ENCODE results near the gene MAP1LC3A.
A peak's percentile ranks its signal among the peaks of the same experiment; 100 is the strongest.
"Not testable (repeated sequence)": the region's sequence is repeated elsewhere in the genome, so short reads cannot be mapped to it uniquely, and the experiment has no call there.

MAP1LC3A gene

GRCh38 chr20:34558320-34559218, at the start of gene MAP1LC3A:
MAP1LC3A (plus strand) TSS chr20:34558718; CDS start chr20:34558869, 151 bp downstream.
- DNase-seq (peak; percentile 93), ATAC-seq (peak; percentile 82)

- DNase-seq (no peak), ATAC-seq (no peak)
Measured at GRCh38 chr20:34510575-34510974, 47.9 kb upstream of the MAP1LC3A start.

GRCh38 chr20:34511891-34512265, 46.6 kb upstream of the MAP1LC3A start:
- DNase-seq = no peak
- ATAC-seq = no peak

- no peak for DNase-seq
- no peak for ATAC-seq
Measured at GRCh38 chr20:34512266-34512954, 46.1 kb upstream of the MAP1LC3A start.

GRCh38 chr20:34512955-34513419, 45.5 kb upstream of the MAP1LC3A start:
- no peak for ATAC-seq
- DNase-seq = no peak

GRCh38 chr20:34514034-34514433, 44.5 kb upstream of the MAP1LC3A start:
- DNase-seq, ATAC-seq: not testable (repeated sequence)

GRCh38 chr20:34514897-34515483, 43.5 kb upstream of the MAP1LC3A start:
- peak; percentile 6 for ATAC-seq
- no peak for DNase-seq

- ATAC-seq = peak; percentile 66
- DNase-seq = peak; percentile 67
Measured at GRCh38 chr20:34515484-34516246, 42.9 kb upstream of the MAP1LC3A start.

GRCh38 chr20:34516247-34517113, 42.0 kb upstream of the MAP1LC3A start, which contains the start of gene DYNLRB1:
DYNLRB1 (plus strand) TSS chr20:34516422; CDS start chr20:34516459, 37 bp downstream.
- DNase-seq (peak; percentile 97), ATAC-seq (peak; percentile 92)

- DNase-seq = no peak
- ATAC-seq = no peak
Measured at GRCh38 chr20:34517114-34517505, 41.4 kb upstream of the MAP1LC3A start.

GRCh38 chr20:34518863-34519262, 39.7 kb upstream of the MAP1LC3A start:
- ATAC-seq = not testable (repeated sequence)

GRCh38 chr20:34519841-34520240, 38.7 kb upstream of the MAP1LC3A start:
- not testable (repeated sequence) for ATAC-seq, DNase-seq

More at GRCh38 chr20:34518863-34519262, 39.7 kb upstream of the MAP1LC3A start:
- DNase-seq = not testable (repeated sequence)

- ATAC-seq (peak; percentile 72), DNase-seq (peak; percentile 60)
Measured at GRCh38 chr20:34522969-34523871, 35.3 kb upstream of the MAP1LC3A start.

GRCh38 chr20:34524426-34524825, 34.1 kb upstream of the MAP1LC3A start:
- ATAC-seq (no peak), DNase-seq (no peak)

- ATAC-seq (no peak), DNase-seq (peak; percentile 0)
Measured at GRCh38 chr20:34525342-34525708, 33.2 kb upstream of the MAP1LC3A start.

- DNase-seq = no peak
- ATAC-seq = no peak
Measured at GRCh38 chr20:34525709-34526416, 32.7 kb upstream of the MAP1LC3A start.

GRCh38 chr20:34526466-34526865, 32.1 kb upstream of the MAP1LC3A start:
- ATAC-seq (no peak), DNase-seq (no peak)

- no peak for ATAC-seq
- DNase-seq = no peak
Measured at GRCh38 chr20:34527016-34527415, 31.5 kb upstream of the MAP1LC3A start.

- DNase-seq (no peak), ATAC-seq (no peak)
Measured at GRCh38 chr20:34528921-34529297, 29.6 kb upstream of the MAP1LC3A start.
